T-helper 2 cell (primary cell): ENCODE results near the gene ABI3.

Source experiments
- DNase-seq, 5 experiments: peaks; one replicate each; pipeline versions ENCODE4 v3.0.0 to v3.0.0-alpha.2; 2012 to 2022

ABI3 gene

GRCh38 chr17:49197346-49197998 lies 13.0 kb upstream of the ABI3 start:
- no peak for DNase-seq

- DNase-seq = no peak
Observed at GRCh38 chr17:49198211-49198610, 12.3 kb upstream of the ABI3 start.

- no peak for DNase-seq
Observed at GRCh38 chr17:49200423-49201083, 10.0 kb upstream of the ABI3 start.

- DNase-seq = no peak
Observed at GRCh38 chr17:49201481-49201927, 9.0 kb upstream of the ABI3 start.

- no peak for DNase-seq
Observed at GRCh38 chr17:49203796-49204195, 6.7 kb upstream of the ABI3 start.

GRCh38 chr17:49204516-49204915 lies 6.0 kb upstream of the ABI3 start:
- no peak for DNase-seq

- peak in 2 of 5 experiments; percentile 51 to 62 for DNase-seq
Observed at GRCh38 chr17:49209061-49209571, 1.4 kb upstream of the ABI3 start.

- no peak for DNase-seq
Observed at GRCh38 chr17:49213399-49213798, 2.9 kb downstream of the ABI3 start.

GRCh38 chr17:49213847-49214246 lies 3.3 kb downstream of the ABI3 start:
- DNase-seq = no peak

GRCh38 chr17:49214676-49215360 lies 4.3 kb downstream of the ABI3 start:
- no peak for DNase-seq

- no peak for DNase-seq
Observed at GRCh38 chr17:49216482-49216881, 6.0 kb downstream of the ABI3 start.

- DNase-seq = peak in 1 of 5 experiments; percentile 36
Observed at GRCh38 chr17:49216953-49217650, 6.6 kb downstream of the ABI3 start.

- peak in 3 of 5 experiments; percentile 46 to 94 (median 90) for DNase-seq
Observed at GRCh38 chr17:49217651-49218413, 7.3 kb downstream of the ABI3 start.

- DNase-seq = peak in 2 of 5 experiments; percentile 67 to 76
Observed at GRCh38 chr17:49218941-49219913, 8.7 kb downstream of the ABI3 start.

- no peak for DNase-seq
Observed at GRCh38 chr17:49219987-49220386, 9.5 kb downstream of the ABI3 start.

- no peak for DNase-seq
Observed at GRCh38 chr17:49223168-49223516, 12.6 kb downstream of the ABI3 start.

GRCh38 chr17:49223517-49224197 lies 13.2 kb downstream of the ABI3 start:
- DNase-seq = peak in 4 of 5 experiments; percentile 49 to 65 (median 52)

- peak in 3 of 5 experiments; percentile 32 to 77 (median 74) for DNase-seq
Observed at GRCh38 chr17:49224198-49224996, 13.9 kb downstream of the ABI3 start.

- no peak for DNase-seq
Observed at GRCh38 chr17:49224997-49225337, 14.5 kb downstream of the ABI3 start.
